Activated CD4-positive, alpha-beta memory T cell treated with anti-CD3 and anti-CD28 coated beads for 36 hours (primary cell): Measurements from ENCODE around the gene DNHD1. TPM values are rescaled to one million over a fixed set of nuclear protein-coding genes. Genes with fewer than 3 reads are reported as not detected.
A peak's percentile ranks its signal among the peaks of the same experiment; 100 is the strongest.
"Not testable (repeated sequence)": the region's sequence is repeated elsewhere in the genome, so short reads cannot be mapped to it uniquely, and the experiment has no call there.

Experiments
- CTCF ChIA-PET: fragments of 350-600 bp; sonication (Branson Sonifier 250); formaldehyde crosslinking; loops from one replicate; lab custom pipeline; 2021; ENCODE audit warnings: antibody characterized with exemption, inconsistent platforms; lab: Charles Lee
- POLR2A ChIA-PET: fragments of 350-600 bp; sonication (Branson Sonifier 250); formaldehyde crosslinking; loops from one replicate; lab custom pipeline; 2021; ENCODE audit warnings: antibody characterized with exemption; lab: Charles Lee
- DNase-seq: peaks from one replicate; pipeline ENCODE4 v3.0.0-alpha.2; 2020
- H3K27ac Mint-ChIP-seq: one replicate; pipeline ENCODE4 v1.8.0; 2021; ENCODE audit warnings: mixed read lengths
- H3K27me3 Mint-ChIP-seq: one replicate; pipeline ENCODE4 v1.8.0; 2021; ENCODE audit warnings: mixed read lengths
- H3K36me3 Mint-ChIP-seq: one replicate; pipeline ENCODE4 v1.8.0; 2021; ENCODE audit warnings: mixed read lengths
- H3K4me1 Mint-ChIP-seq: one replicate; pipeline ENCODE4 v1.8.0; 2021; ENCODE audit warnings: low read depth, mixed read lengths
- H3K4me3 Mint-ChIP-seq: one replicate; pipeline ENCODE4 v1.8.0; 2021; ENCODE audit warnings: mild to moderate bottlenecking, mixed read lengths
- H3K9me3 Mint-ChIP-seq: one replicate; pipeline ENCODE4 v1.8.0; 2021; ENCODE audit warnings: mixed read lengths
- intact Hi-C: fragments of 100-400 bp; cut with micrococcal nuclease; formaldehyde crosslinking; loops from one replicate; pipeline ENCODE4 v1.15.1; 2023
- total RNA-seq, 2 experiments: library from RNA; stranded (reverse); gene quantifications; one replicate each; pipeline ENCODE4 v1.2.3, GENCODE V29; 2021

The DNHD1 gene
- total RNA-seq, 2 experiments from 2014 or later, result 18.6 to 20.3 TPM

- Mint-ChIP-seq H3K27ac (no peak overlapping the region), H3K27me3 (no peaks in the 10 kb centered on the region), H3K9me3 (no peaks in the 10 kb centered on the region), H3K4me3 (no peak overlapping the region), H3K36me3 (peaks cover 9% of the 10 kb centered on the region), H3K4me1 (no peaks in the 10 kb centered on the region)
- ChIA-PET POLR2A (interaction anchor here (2.0 kb wide), 1 partner anchor 17 kb away, joined by 5 read pairs; the partner anchor contains the start of genes ARFIP2 and TIMM10B), CTCF (interaction anchor here (1.2 to 1.4 kb wide), 3 partner anchors 55 to 135 kb away, joined by 3 to 4 read pairs (median 4); no protein-coding TSS in a partner anchor)
- DNase-seq, result no peak
- intact Hi-C loops, result no loop called here
Observed at GRCh38 chr11:6498544-6498943, 1.5 kb downstream of the DNHD1 start.

GRCh38 chr11:6502382-6502781, 5.3 kb downstream of the DNHD1 start:
- intact Hi-C loops, result no loop called here
- Mint-ChIP-seq H3K4me1 (peaks cover 1% of the 10 kb centered on the region), H3K27ac (no peak overlapping the region), H3K9me3 (no peaks in the 10 kb centered on the region), H3K4me3 (no peak overlapping the region), H3K27me3 (no peaks in the 10 kb centered on the region), H3K36me3 (peaks cover 10% of the 10 kb centered on the region)
- CTCF ChIA-PET, result no interaction called here
- no peak for DNase-seq
- POLR2A ChIA-PET, result no interaction called here

- ChIA-PET POLR2A (no interaction called here), CTCF (interaction anchor here (0.6 to 7.0 kb wide), 7 partner anchors 14 to 253 kb away, joined by 3 to 123 read pairs (median 7); no protein-coding TSS in a partner anchor)
- Mint-ChIP-seq H3K36me3 (peaks cover 8% of the 10 kb centered on the region), H3K27me3 (no peaks in the 10 kb centered on the region), H3K4me1 (peaks cover 1% of the 10 kb centered on the region), H3K27ac (no peak overlapping the region), H3K9me3 (no peaks in the 10 kb centered on the region), H3K4me3 (no peak overlapping the region)
- no peak for DNase-seq
- intact Hi-C loops, result loop anchor here (2.0 kb wide), 1 partner anchor 61 kb away; no protein-coding TSS in a partner anchor
Observed at GRCh38 chr11:6504166-6504565, 7.1 kb downstream of the DNHD1 start.

GRCh38 chr11:6505577-6506240, 8.6 kb downstream of the DNHD1 start:
- intact Hi-C loops, result loop anchor here (1.0 to 2.0 kb wide), 2 partner anchors 63 to 126 kb away; no protein-coding TSS in a partner anchor
- CTCF ChIA-PET, result interaction anchor here (0.7 to 7.0 kb wide), 21 partner anchors 8 to 190 kb away, joined by 3 to 123 read pairs (median 5); partner anchors contain the start of genes ARFIP2, HPX, TIMM10B and TRIM3
- H3K9me3 Mint-ChIP-seq, result no peaks in the 10 kb centered on the region
- H3K36me3 Mint-ChIP-seq, result peaks cover 13% of the 10 kb centered on the region
- no peak for DNase-seq
- H3K4me3 Mint-ChIP-seq, result no peak overlapping the region
- no peak overlapping the region for H3K27ac Mint-ChIP-seq
- H3K27me3 Mint-ChIP-seq, result no peaks in the 10 kb centered on the region
- POLR2A ChIA-PET, result interaction anchor here (0.7 to 1.1 kb wide), 2 partner anchors 23 to 120 kb away, joined by 3 read pairs; no protein-coding TSS in a partner anchor
- peaks cover 1% of the 10 kb centered on the region for H3K4me1 Mint-ChIP-seq

- Mint-ChIP-seq H3K4me1 (no peaks in the 10 kb centered on the region), H3K9me3 (peaks cover 3% of the 10 kb centered on the region), H3K36me3 (peaks cover 37% of the 10 kb centered on the region), H3K27me3 (no peaks in the 10 kb centered on the region), H3K27ac (no peak overlapping the region), H3K4me3 (no peak overlapping the region)
- DNase-seq, result no peak
- CTCF ChIA-PET, result no interaction called here
- intact Hi-C loops, result no loop called here
- POLR2A ChIA-PET, result no interaction called here
Observed at GRCh38 chr11:6516865-6517264, 19.8 kb downstream of the DNHD1 start.

- no peak for DNase-seq
- H3K27me3 Mint-ChIP-seq, result no peaks in the 10 kb centered on the region
- intact Hi-C loops, result no loop called here
- POLR2A ChIA-PET, result no interaction called here
- H3K9me3 Mint-ChIP-seq, result no peaks in the 10 kb centered on the region
- H3K4me1 Mint-ChIP-seq, result peaks cover 18% of the 10 kb centered on the region
- H3K27ac Mint-ChIP-seq, result no peak overlapping the region
- H3K36me3 Mint-ChIP-seq, result peaks cover 38% of the 10 kb centered on the region
- H3K4me3 Mint-ChIP-seq, result no peak overlapping the region
- CTCF ChIA-PET, result interaction anchor here (1.0 to 3.4 kb wide), 3 partner anchors 11 to 141 kb away, joined by 3 to 18 read pairs (median 4); no protein-coding TSS in a partner anchor
Observed at GRCh38 chr11:6520265-6520664, 23.2 kb downstream of the DNHD1 start.

- CTCF ChIA-PET, result interaction anchor here (0.8 to 2.4 kb wide), 2 partner anchors 9 to 16 kb away, joined by 4 to 13 read pairs; no protein-coding TSS in a partner anchor
- POLR2A ChIA-PET, H3K27me3 Mint-ChIP-seq, DNase-seq, H3K4me3 Mint-ChIP-seq, H3K27ac Mint-ChIP-seq, intact Hi-C loops, H3K9me3 Mint-ChIP-seq: not testable (repeated sequence)
- Mint-ChIP-seq H3K36me3 (peaks cover 31% of the 10 kb centered on the region), H3K4me1 (peaks cover 29% of the 10 kb centered on the region)
Observed at GRCh38 chr11:6521946-6522345, 24.9 kb downstream of the DNHD1 start.

- ChIA-PET POLR2A (no interaction called here), CTCF (interaction anchor here (1.1 to 2.4 kb wide), 5 partner anchors 8 to 144 kb away, joined by 3 to 13 read pairs (median 5); no protein-coding TSS in a partner anchor)
- intact Hi-C loops, result no loop called here
Observed at GRCh38 chr11:6523253-6523652, 26.2 kb downstream of the DNHD1 start.

GRCh38 chr11:6526411-6527135, 29.5 kb downstream of the DNHD1 start:
- intact Hi-C loops, result no loop called here
- H3K27me3 Mint-ChIP-seq, result no peaks in the 10 kb centered on the region
- POLR2A ChIA-PET, result no interaction called here
- CTCF ChIA-PET, result interaction anchor here (0.7 to 1.1 kb wide), 5 partner anchors 45 to 231 kb away, joined by 3 to 6 read pairs (median 3); partner anchors contain the start of genes ARFIP2 and TIMM10B
- H3K36me3 Mint-ChIP-seq, result peaks cover 17% of the 10 kb centered on the region
- peak overlapping the region; percentile 76 for H3K27ac Mint-ChIP-seq
- peaks cover 34% of the 10 kb centered on the region for H3K4me1 Mint-ChIP-seq
- H3K9me3 Mint-ChIP-seq, result no peaks in the 10 kb centered on the region
- H3K4me3 Mint-ChIP-seq, result peak overlapping the region; percentile 59
- DNase-seq, result no peak

More at GRCh38 chr11:6523253-6523652, 26.2 kb downstream of the DNHD1 start:
- Mint-ChIP-seq H3K4me1 (peaks cover 30% of the 10 kb centered on the region), H3K27me3 (no peaks in the 10 kb centered on the region), H3K36me3 (peaks cover 31% of the 10 kb centered on the region), H3K4me3 (no peak overlapping the region), H3K27ac (no peak overlapping the region), H3K9me3 (no peaks in the 10 kb centered on the region)
- no peak for DNase-seq

GRCh38 chr11:6529266-6529665, 32.2 kb downstream of the DNHD1 start:
- peaks cover 13% of the 10 kb centered on the region for H3K36me3 Mint-ChIP-seq
- ChIA-PET CTCF (interaction anchor here (0.7 to 2.5 kb wide), 8 partner anchors 24 to 208 kb away, joined by 3 to 9 read pairs (median 4); partner anchors contain the start of gene MRPL17), POLR2A (interaction anchor here (0.6 kb wide), 1 partner anchor 23 kb away, joined by 3 read pairs; no protein-coding TSS in a partner anchor)
- H3K9me3 Mint-ChIP-seq, result no peaks in the 10 kb centered on the region
- H3K27ac Mint-ChIP-seq, result no peak overlapping the region
- H3K4me1 Mint-ChIP-seq, result peaks cover 24% of the 10 kb centered on the region
- no peak for DNase-seq
- intact Hi-C loops, result no loop called here
- no peak overlapping the region for H3K4me3 Mint-ChIP-seq
- no peaks in the 10 kb centered on the region for H3K27me3 Mint-ChIP-seq

GRCh38 chr11:6530848-6531247, 33.8 kb downstream of the DNHD1 start:
- intact Hi-C loops, result loop anchor here (1.0 to 2.0 kb wide), 5 partner anchors 72 to 226 kb away; partner anchors contain the start of genes ILK, MRPL17 and RRP8
- POLR2A ChIA-PET, result interaction anchor here (0.6 kb wide), 1 partner anchor 145 kb away, joined by 3 read pairs; no protein-coding TSS in a partner anchor
- no peak for DNase-seq
- Mint-ChIP-seq H3K27me3 (no peaks in the 10 kb centered on the region), H3K4me3 (no peak overlapping the region), H3K36me3 (peaks cover 6% of the 10 kb centered on the region), H3K27ac (no peak overlapping the region), H3K4me1 (peaks cover 15% of the 10 kb centered on the region), H3K9me3 (no peaks in the 10 kb centered on the region)
- CTCF ChIA-PET, result interaction anchor here (0.6 to 3.5 kb wide), 48 partner anchors 8 to 278 kb away, joined by 3 to 50 read pairs (median 5); partner anchors contain the start of genes ARFIP2, MRPL17, TAF10 and TIMM10B
